GM23248 (cell line): Measurements from ENCODE around the gene KANK4. TPM values are rescaled to one million over a fixed set of nuclear protein-coding genes. Genes with fewer than 3 reads are reported as not detected.
A peak's percentile ranks its signal among the peaks of the same experiment; 100 is the strongest.

ENCODE experiments used
- DNase-seq: peaks from one replicate; pipeline ENCODE4 v3.0.0-alpha.2; 2015
- H2AFZ ChIP-seq: fragments of 200-600 bp; sonication (generic); 2 replicates; pipeline ENCODE4 v1.6.1; 2016; ENCODE audit warnings: antibody characterized with exemption
- H3F3A ChIP-seq: fragments of 200-600 bp; sonication (generic); 2 replicates; pipeline ENCODE4 v1.6.1; 2016; ENCODE audit warnings: mild to moderate bottlenecking, antibody characterized with exemption, mixed run types; ENCODE audit not compliant: insufficient read depth
- H3K27ac ChIP-seq: fragments of 200-600 bp; sonication (generic); 2 replicates; pipeline ENCODE4 v1.5.1; 2016; ENCODE audit warnings: mild to moderate bottlenecking
- H3K27me3 ChIP-seq: fragments of 200-600 bp; sonication (generic); replicated peaks from 2 replicates; pipeline ENCODE4 v1.6.1; 2016; ENCODE audit warnings: mild to moderate bottlenecking; ENCODE audit not compliant: insufficient read depth
- H3K36me3 ChIP-seq: fragments of 200-600 bp; sonication (generic); 2 replicates; pipeline ENCODE4 v1.6.1; 2016; ENCODE audit warnings: low read depth, mild to moderate bottlenecking
- H3K4me1 ChIP-seq: fragments of 200-600 bp; sonication (generic); 2 replicates; pipeline ENCODE4 v1.6.1; 2016; ENCODE audit warnings: mild to moderate bottlenecking; ENCODE audit not compliant: insufficient read depth
- H3K4me2 ChIP-seq: fragments of 200-600 bp; sonication (generic); one replicate; pipeline ENCODE4 v1.6.1; 2016; ENCODE audit warnings: mild to moderate bottlenecking; ENCODE audit not compliant: unreplicated experiment
- H3K4me3 ChIP-seq: fragments of 200-600 bp; sonication (generic); 2 replicates; pipeline ENCODE4 v1.5.1; 2016; ENCODE audit warnings: mild to moderate bottlenecking
- H3K79me2 ChIP-seq: fragments of 200-600 bp; sonication (generic); 2 replicates; pipeline ENCODE4 v1.6.1; 2016; ENCODE audit warnings: mild to moderate bottlenecking; ENCODE audit not compliant: insufficient read depth
- H3K9ac ChIP-seq: fragments of 200-600 bp; sonication (generic); 2 replicates; pipeline ENCODE4 v1.6.1; 2016; ENCODE audit warnings: mild to moderate bottlenecking
- H3K9me2 ChIP-seq: fragments of 200-600 bp; sonication (generic); 2 replicates; pipeline ENCODE4 v1.6.1; 2016; ENCODE audit warnings: mixed run types, mild to moderate bottlenecking, moderate library complexity; ENCODE audit not compliant: insufficient read depth
- H3K9me3 ChIP-seq: fragments of 200-600 bp; sonication (generic); one replicate; pipeline ENCODE4 v1.6.1; 2017; ENCODE audit warnings: low read depth
- H4K20me1 ChIP-seq: fragments of 200-600 bp; sonication (generic); 2 replicates; pipeline ENCODE4 v1.6.0; 2016; ENCODE audit not compliant: insufficient read depth
- EZH2 ChIP-seq: fragments of 200-600 bp; sonication (generic); IDR thresholded peaks from 2 replicates; pipeline ENCODE4 v1.6.1; 2018; ENCODE audit warnings: antibody characterized with exemption, mild to moderate bottlenecking; ENCODE audit not compliant: insufficient read depth, poor library complexity, severe bottlenecking
- EZH2phosphoT487 ChIP-seq: fragments of 200-600 bp; sonication (generic); IDR thresholded peaks from 2 replicates; pipeline ENCODE4 v1.6.1; 2018; ENCODE audit warnings: antibody characterized with exemption, moderate library complexity, mild to moderate bottlenecking, low read depth; ENCODE audit not compliant: insufficient read depth
- WGBS, 2 experiments: methylation state at CpG; one replicate each; pipeline ENCODE4 v1.1.6; 2015 to 2017; ENCODE audit warnings: low lambda C conversion rate in 2 of 2, low coverage in 1 of 2; ENCODE audit errors: missing lambda C conversion rate in 2 of 2; 5-methylcytosine and 5-hydroxymethylcytosine counted together
- in situ Hi-C: fragments of 300-500 bp; cut with MboI; formaldehyde crosslinking; loops from 2 replicates; pipeline ENCODE4 v1.15.0; 2020
- polyA plus RNA-seq: library from polyadenylated mRNA; unstranded; fragments of >200 nt; fragmentation: Nextera tagmentation; extraction: Ambion mirVana; gene quantifications from 2 replicates; pipeline ENCODE4 v1.2.1, GENCODE V29; 2016
- total RNA-seq: library from RNA; depleted of rRNA; stranded (reverse); fragments of >200 nt; shearing (Covaris generic); gene quantifications from 2 replicates; pipeline ENCODE4 v1.2.3, GENCODE V29; 2014

KANK4 gene
- total and polyA plus RNA-seq, 2 experiments from 2014 or later = 0.29 to 0.32 TPM

GRCh38 chr1:62208970-62209369 lies 110.3 kb downstream of the KANK4 start:
- Histone ChIP-seq H3K9me2 (no peaks in the 10 kb centered on the region), H3F3A (no peaks in the 10 kb centered on the region; the same call in 1 of the 2 replicates), H3K79me2 (no peaks in the 10 kb centered on the region), H3K27ac (no peak overlapping the region), H3K27me3 (no peaks in the 10 kb centered on the region), H3K4me3 (no peak overlapping the region), H4K20me1 (no peaks in the 10 kb centered on the region), H3K4me1 (no peaks in the 10 kb centered on the region), H3K4me2 (no peak overlapping the region), H3K9ac (no peak overlapping the region), H3K36me3 (no peaks in the 10 kb centered on the region), H3K9me3 (no peaks in the 10 kb centered on the region), H2AFZ (no peak overlapping the region)
- in situ Hi-C loops = no loop called here
- WGBS, 2 experiments = 4 to 12% methylated on average over 1 of the region's 1 CpG
- no peak for TF ChIP-seq EZH2phosphoT487
- no peak for TF ChIP-seq EZH2
- DNase-seq = no peak

DNA sequence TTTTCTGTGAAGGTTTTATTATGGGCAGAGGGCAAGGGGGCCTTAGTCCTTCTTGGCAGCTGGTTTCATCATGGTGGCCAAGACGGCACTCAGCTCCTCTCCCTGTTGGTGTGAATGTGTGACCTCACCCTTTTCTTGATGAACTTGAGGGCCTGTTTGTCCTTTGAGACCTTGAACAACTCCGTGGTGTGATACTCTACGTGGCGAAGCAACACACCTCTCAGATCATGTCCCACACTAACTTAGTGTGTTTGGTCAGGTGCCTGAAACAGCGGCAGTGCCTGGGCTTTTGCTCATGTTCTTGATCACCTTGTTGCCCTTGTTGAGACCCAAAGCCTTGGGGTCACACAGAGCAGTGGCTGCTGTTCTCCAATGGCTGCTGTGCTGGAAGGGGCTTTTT lies 111.1 kb downstream of the KANK4 start:
- H3K4me3 ChIP-seq = no peak overlapping the region

DNA sequence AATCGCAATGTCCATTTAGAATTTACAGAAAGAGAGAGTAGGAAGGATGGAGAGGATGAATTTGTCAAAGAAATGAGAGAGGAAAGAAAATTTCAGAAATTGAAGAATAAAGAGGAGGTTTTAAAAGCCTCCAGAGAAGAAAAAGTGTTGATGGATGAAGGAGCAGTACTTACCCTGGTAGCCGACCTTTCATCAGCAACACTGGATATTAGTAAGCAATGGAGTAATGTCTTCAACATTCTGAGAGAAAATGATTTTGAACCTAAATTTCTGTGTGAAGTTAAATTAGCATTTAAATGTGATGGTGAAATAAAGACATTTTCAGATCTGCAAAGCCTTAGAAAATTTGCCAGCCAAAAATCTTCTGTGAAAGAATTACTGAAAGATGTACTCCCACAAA lies 112.0 kb downstream of the KANK4 start:
- no peaks in the 10 kb centered on the region for H3K36me3 ChIP-seq
- 53 to 58% methylated on average over 2 of the region's 2 CpGs for WGBS, 2 experiments
- no peak overlapping the region for H3K9ac ChIP-seq
- H3K9me3 ChIP-seq = no peaks in the 10 kb centered on the region
- no peaks in the 10 kb centered on the region; the same call in 1 of the 2 replicates for H3F3A ChIP-seq
- no peak overlapping the region for H2AFZ ChIP-seq
- in situ Hi-C loops = no loop called here
- TF ChIP-seq EZH2phosphoT487 = no peak
- no peak overlapping the region for H3K4me2 ChIP-seq
- H3K4me3 ChIP-seq = no peak overlapping the region
- H3K9me2 ChIP-seq = no peaks in the 10 kb centered on the region
- no peak overlapping the region for H3K27ac ChIP-seq
- DNase-seq = peak; percentile 22
- H3K27me3 ChIP-seq = no peaks in the 10 kb centered on the region
- H3K4me1 ChIP-seq = no peaks in the 10 kb centered on the region
- H3K79me2 ChIP-seq = no peaks in the 10 kb centered on the region
- no peaks in the 10 kb centered on the region for H4K20me1 ChIP-seq

More for the DNA sequence above, 111.1 kb downstream of the KANK4 start:
- Histone ChIP-seq H3K4me2 (no peak overlapping the region), H2AFZ (no peak overlapping the region), H3K9me2 (no peaks in the 10 kb centered on the region), H3K79me2 (no peaks in the 10 kb centered on the region), H3K4me1 (no peaks in the 10 kb centered on the region), H3K27me3 (no peaks in the 10 kb centered on the region), H3K36me3 (no peaks in the 10 kb centered on the region), H3K9ac (no peak overlapping the region), H3K9me3 (no peaks in the 10 kb centered on the region), H4K20me1 (no peaks in the 10 kb centered on the region), H3K27ac (no peak overlapping the region), H3F3A (no peaks in the 10 kb centered on the region; the same call in 1 of the 2 replicates)
- TF ChIP-seq EZH2phosphoT487 = no peak
- TF ChIP-seq EZH2 = no peak
- no peak for DNase-seq
- WGBS, 2 experiments = 68 to 82% methylated on average over 5 of the region's 5 CpGs
- in situ Hi-C loops = no loop called here

GRCh38 chr1:62198781-62199125 lies 120.5 kb downstream of the KANK4 start:
- no peak overlapping the region for H2AFZ ChIP-seq
- no peaks in the 10 kb centered on the region for H3F3A ChIP-seq
- no peaks in the 10 kb centered on the region for H3K36me3 ChIP-seq
- no peak overlapping the region for H3K4me3 ChIP-seq
- H3K9me3 ChIP-seq = no peaks in the 10 kb centered on the region
- in situ Hi-C loops = no loop called here
- no peaks in the 10 kb centered on the region for H3K9me2 ChIP-seq
- H3K4me2 ChIP-seq = no peak overlapping the region
- TF ChIP-seq EZH2 (no peak), EZH2phosphoT487 (no peak)
- peak; percentile 41 for DNase-seq
- H3K4me1 ChIP-seq = 0 out of 2 replicates have a peak, but pooled peaks cover 4% of the 10 kb centered on the region
- H3K79me2 ChIP-seq = no peaks in the 10 kb centered on the region
- H3K27me3 ChIP-seq = peaks cover 20% of the 10 kb centered on the region
- WGBS, 2 experiments = 26 to 32% methylated on average over 3 of the region's 3 CpGs
- H3K9ac ChIP-seq = no peak overlapping the region
- H3K27ac ChIP-seq = no peak overlapping the region
- H4K20me1 ChIP-seq = no peaks in the 10 kb centered on the region
